ENCODE measurements around the gene C12orf50. TPM values are rescaled to one million over a fixed set of nuclear protein-coding genes. Genes with fewer than 3 reads are reported as not detected.

Gene C12orf50
- total RNA-seq, 1 experiment from 2014 or later: 0.58 TPM

DNA sequence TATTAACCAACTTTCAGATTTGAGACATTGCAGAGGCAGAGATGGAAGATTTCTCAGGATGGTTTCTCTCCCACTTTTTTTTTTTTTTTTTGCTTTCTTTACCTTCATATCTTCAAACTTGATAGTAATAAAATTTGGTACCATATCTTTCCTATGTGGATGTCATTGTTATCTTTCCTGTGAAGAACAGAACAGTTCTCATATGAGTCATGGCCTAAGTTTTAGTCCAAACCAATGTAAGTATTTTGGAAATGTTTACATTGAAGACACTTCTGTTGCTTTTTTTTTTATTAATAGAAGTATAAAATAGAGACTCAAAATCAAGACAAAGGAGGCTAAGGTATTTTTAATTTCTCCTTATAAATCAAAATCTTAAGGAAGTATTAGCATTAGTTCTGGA, 95.2 kb downstream of the C12orf50 start:
- in situ Hi-C loops (cut with HindIII; ENCODE audit: low pct_unique_long_range_greater_than_20kb, low sequenced_read_pairs): no loop called here
- DNase-seq (ENCODE audit: low read depth, low spot score): no peak

DNA sequence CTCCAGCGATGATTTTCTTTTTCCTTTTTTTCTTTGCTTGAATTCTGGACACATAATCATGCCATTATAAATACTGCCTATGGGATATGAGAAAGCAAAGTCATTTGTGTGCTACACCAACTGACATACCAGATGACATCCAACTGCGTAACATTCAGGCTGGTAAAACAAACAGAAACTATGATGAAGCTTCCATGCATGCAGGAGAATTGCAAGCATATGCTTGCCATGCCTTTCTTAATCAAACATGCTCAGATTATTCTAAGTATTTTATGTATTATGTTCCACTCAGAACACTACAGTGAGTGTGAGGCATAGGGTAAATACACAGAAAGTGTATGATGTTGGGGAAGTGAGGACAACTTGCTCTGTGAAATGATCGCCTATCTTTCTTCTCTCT, 97.4 kb downstream of the C12orf50 start:
- DNase-seq (ENCODE audit: low read depth, low spot score): peak; percentile 36
- in situ Hi-C loops (cut with HindIII; ENCODE audit: low pct_unique_long_range_greater_than_20kb, low sequenced_read_pairs): no loop called here

DNA sequence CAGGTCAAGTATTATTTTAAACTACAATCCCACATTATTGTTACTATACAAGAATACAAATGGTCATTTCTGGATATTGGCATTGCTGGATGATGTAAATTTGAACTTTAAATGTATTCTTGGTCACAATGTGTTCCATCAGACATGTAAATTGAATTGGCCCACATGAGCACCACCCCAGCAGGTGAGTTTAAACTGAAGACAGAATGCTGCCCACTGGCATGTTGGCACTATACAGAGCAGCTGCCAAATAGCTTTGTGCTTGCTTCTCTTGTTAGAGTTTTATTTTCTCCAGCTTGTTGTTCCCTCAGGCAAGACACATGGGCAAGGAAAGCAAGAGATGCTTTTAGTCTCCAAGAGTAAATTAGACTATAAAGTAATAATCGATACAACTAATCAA, 98.6 kb downstream of the C12orf50 start:
- in situ Hi-C loops (cut with HindIII; ENCODE audit: low pct_unique_long_range_greater_than_20kb, low sequenced_read_pairs): no loop called here
- no peak for DNase-seq (ENCODE audit: low read depth, low spot score)

Small RNA genes within 50 kb of the gene (small RNA-seq; reads per million reads assigned to genes)
- gene RNA5SP364: 0 reads per million in 2 experiments

Other genes with a start within 250 kb of the C12orf50 start
- 9.4 and 12.9 TPM in 2 replicates for gene CEP290, start 112.7 kb upstream of the C12orf50 start, total RNA-seq (2014; rRNA removed; shearing (Covaris generic))
- gene TMTC3, start 112.9 kb upstream of the C12orf50 start, total RNA-seq (2014; rRNA removed; shearing (Covaris generic)): 16.9 and 22.6 TPM in 2 replicates